ENCODE results near the gene RAVER2.
"Not testable (repeated sequence)": the region's sequence is repeated elsewhere in the genome, so short reads cannot be mapped to it uniquely, and the experiment has no call there.

Gene RAVER2

DNA sequence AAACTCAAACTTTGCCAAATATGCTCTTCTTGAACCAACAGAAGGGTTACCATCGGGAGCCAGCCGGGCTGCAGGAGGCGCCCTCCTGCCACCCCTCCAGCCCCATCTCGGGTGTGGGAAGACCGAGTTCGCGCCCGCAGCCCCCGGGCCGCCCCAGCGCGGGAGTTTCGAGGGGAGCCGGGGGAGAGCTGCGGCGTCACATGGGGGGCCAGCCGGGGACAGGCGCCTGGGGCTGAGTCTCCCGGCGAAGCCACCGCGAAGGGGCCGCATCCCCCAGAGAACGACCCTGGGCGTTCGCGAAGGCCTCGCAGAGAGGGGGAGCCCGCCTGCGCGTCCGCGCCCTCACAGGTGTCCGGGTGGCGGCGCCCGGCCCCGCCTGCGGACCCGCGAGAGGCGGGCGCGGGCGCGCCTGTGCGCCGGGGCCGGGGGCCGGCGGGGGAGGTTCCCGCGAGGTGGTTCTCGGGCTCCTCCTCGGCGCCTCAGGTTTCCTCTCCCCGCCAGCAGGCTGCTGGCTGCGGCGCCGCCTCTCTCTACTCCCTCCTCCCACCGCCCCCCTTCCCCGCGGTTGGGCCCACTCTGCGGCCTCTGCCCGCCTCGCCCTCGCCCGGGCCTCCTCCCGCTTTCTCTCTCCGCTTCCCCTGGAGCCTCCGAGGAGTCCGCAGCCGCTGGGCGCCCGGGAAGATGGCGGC lies at the start of gene RAVER2:
Gene RAVER2, plus strand, starts transcription at position 584 of the 689 bp plus-strand sequence. Its CDS starts 98 bp downstream, at position 682.
- peak; percentile 52 to 54 for DNase-seq

DNA sequence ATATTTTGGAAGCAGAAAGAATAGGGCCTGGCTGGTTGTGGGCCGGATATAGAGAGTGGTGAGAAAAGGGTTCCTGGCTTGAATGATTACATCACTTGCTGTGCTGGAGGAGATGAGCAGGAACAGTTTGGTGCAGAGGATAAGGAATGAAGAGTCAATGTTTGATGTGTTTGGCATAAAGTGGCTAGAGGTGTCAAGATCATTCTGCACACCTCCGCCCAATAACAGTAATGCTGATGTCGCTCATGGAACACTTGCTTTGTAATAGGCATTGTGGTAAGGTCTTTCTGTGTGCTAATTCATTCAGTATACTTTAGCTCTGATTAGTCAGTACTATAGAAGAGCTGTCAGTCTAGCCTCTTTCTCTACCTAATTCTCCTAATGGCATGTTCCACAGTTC lies 48.0 kb upstream of the RAVER2 start:
- no peak for DNase-seq

- DNase-seq, result no peak
These were observed 45.5 kb upstream of the RAVER2 start for GRCh38 chr1:64699327-64699726.

- DNase-seq, result no peak
These were observed 43.8 kb upstream of the RAVER2 start for GRCh38 chr1:64701071-64701470.

- DNase-seq, result no peak
These were observed 43.0 kb upstream of the RAVER2 start for GRCh38 chr1:64701886-64702285.

DNA sequence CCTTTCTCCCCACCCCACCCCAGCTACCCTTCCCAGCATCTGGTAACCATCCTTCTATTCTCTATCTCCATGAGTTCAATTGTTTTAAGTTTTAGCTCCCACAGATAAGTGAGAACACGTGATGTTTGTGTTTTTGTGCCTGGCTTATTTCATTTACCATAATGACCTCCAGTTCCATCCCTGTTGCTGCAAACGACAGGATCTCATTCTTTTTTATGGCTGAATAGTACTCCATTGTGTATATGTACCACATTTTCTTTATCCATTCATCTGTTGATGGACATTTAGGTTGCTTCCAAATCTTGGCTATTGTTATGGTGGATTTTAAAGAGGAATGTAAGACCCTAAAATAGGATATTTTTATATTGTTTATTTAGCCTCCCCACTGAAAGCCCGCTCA lies 42.2 kb upstream of the RAVER2 start:
- DNase-seq, result not testable (repeated sequence)

GRCh38 chr1:64703600-64703999 lies 41.3 kb upstream of the RAVER2 start:
- DNase-seq, result no peak

- DNase-seq, result no peak
These were observed 39.3 kb upstream of the RAVER2 start for GRCh38 chr1:64705591-64705990.

GRCh38 chr1:64711266-64711665 lies 33.6 kb upstream of the RAVER2 start:
- DNase-seq, result no peak

DNA sequence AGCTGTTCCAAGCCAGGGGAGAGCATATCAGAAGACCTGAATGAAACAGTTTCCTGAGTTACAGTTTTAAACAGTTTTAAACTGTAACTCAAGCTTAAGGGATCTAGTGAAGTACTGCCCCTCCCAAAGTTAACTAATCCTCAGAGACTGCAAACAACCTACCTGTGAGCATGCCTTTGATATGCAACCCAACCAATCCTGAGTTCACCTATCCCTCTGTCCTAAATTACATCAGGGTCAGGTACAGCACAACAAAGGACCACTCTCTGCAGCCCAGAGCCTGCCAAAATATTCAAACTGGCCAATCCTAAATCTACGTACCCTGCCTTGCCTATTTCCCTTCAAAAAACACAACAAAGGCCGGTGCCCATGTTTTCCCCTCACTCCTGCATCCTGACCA lies 32.8 kb upstream of the RAVER2 start:
- no peak for DNase-seq

GRCh38 chr1:64715186-64715585 lies 29.7 kb upstream of the RAVER2 start:
- no peak for DNase-seq

DNA sequence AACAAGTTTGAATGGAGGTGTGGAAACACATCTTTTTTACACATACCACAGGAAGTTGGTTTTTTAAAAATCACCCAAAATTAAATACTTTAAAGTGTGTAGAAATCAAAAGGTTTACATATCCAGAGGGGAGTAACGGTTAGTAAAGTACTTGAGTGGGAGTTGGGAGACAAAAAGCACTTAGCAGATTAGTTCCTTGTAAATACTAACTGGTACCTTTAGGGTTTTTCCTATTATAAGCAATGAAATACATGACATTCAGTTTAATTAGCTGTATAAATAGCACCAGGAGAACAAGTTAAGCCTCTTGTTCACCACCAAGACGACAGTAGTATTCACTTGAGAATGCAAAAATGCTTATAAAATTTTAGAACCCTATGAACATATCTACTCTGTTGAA lies 23.7 kb upstream of the RAVER2 start:
- no peak for DNase-seq

- no peak for DNase-seq
These were observed 23.2 kb upstream of the RAVER2 start for GRCh38 chr1:64721576-64722145.

GRCh38 chr1:64727861-64728260 lies 17.0 kb upstream of the RAVER2 start:
- no peak for DNase-seq

GRCh38 chr1:64733581-64734286 lies 11.1 kb upstream of the RAVER2 start:
- no peak for DNase-seq

GRCh38 chr1:64734287-64734652 lies 10.6 kb upstream of the RAVER2 start:
- no peak for DNase-seq

DNA sequence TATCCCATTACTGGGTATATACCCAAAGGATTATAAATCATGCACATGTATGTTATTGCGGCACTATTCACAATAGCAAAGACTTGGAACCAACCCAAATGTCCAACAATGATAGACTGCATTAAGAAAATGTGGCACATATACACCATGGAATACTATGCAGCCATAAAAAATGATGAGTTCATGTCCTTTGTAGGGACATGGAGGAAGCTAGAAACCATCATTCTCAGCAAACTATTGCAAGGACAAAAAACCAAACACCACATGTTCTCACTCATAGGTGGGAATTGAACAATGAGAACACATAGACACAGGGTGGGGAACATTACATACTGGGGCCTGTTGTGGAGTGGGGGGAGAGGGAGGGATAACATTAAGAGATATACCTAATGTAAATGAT lies 4.2 kb upstream of the RAVER2 start:
- not testable (repeated sequence) for DNase-seq

- DNase-seq, result no peak
These were observed 852 bp upstream of the RAVER2 start for GRCh38 chr1:64743954-64744491.

- DNase-seq, result no peak
These were observed 508 bp downstream of the RAVER2 start for GRCh38 chr1:64745181-64745985.

- no peak for DNase-seq
These were observed 1.4 kb downstream of the RAVER2 start for GRCh38 chr1:64745986-64746940.

DNA sequence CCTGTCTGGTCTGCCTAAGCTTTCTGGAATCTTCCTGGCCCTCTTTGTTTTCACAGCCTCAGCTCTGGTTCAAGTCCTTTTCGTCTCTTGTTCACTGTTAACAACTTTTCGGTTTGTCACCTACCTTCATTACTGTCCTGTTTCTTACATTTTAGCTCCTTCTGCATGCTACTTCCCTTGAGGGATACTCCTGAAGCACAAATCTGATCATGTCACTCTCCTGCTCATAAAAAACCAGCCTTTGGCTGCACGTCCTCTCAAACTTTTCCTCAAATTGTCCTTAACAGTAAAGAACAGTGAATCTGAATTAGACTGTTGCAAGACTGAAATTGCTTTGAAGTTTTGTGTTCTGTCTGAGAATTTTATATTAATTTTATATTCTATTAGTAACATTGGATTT lies 3.3 kb downstream of the RAVER2 start:
- DNase-seq, result no peak

DNA sequence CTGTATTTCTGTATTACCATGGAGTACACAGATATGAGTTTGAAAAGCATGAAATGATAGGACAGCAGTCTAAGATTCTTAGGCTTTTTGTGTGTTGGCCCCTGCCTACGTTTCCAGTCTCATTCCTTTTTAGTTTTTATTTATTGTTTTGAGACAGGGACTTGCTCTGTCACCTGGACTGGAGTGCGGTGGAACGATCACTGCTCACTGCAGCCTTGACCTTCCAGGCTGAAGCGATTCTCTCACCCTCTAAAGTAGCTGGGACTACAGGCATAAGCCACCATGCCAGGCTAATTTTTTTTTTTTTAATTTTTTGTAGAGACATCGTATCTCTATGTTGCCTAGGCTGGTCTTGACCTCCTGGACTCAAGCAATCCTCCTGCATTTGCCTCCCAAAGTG lies 3.8 kb downstream of the RAVER2 start:
- no peak for DNase-seq
